GM19193 (cell line): ENCODE results near the gene SKAP1.

ENCODE experiments used
- POLR2A ChIP-seq: IDR thresholded peaks from 4 replicates; pipeline ENCODE4 v1.6.1; 2011; ENCODE audit not compliant: insufficient read depth, insufficient read length; ENCODE audit errors: extremely low read depth

SKAP1 gene

GRCh38 chr17:48093341-48094045 lies 336.5 kb downstream of the SKAP1 start:
- TF ChIP-seq POLR2A: no peak

DNA sequence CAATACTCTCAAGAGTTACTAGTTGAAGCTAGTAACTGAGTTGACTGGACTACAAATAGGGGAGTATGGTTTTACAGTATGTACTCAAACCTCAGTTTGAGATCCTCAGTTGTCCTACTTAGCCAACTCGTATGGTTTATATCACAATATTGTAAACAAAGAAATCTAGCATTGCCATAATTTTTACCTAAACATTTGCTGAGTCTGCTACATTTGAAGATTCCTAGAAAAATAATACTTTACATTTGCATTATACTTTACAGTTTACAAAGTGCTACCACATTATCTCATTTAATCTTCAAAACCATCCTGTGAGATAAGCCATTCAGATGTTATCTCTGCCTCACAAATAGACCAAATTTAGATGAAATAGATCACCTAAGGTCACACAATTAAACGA lies 345.1 kb downstream of the SKAP1 start:
- no peak for TF ChIP-seq POLR2A
